Spleen (tissue), 7 donors: Measurements from ENCODE around the gene FAM83F.

Experiments
- POLR2A ChIP-seq, 3 donors: fragments of 450-650 bp; IDR thresholded peaks; one replicate each; pipeline ENCODE4 v1.5.1; 2017; ENCODE audit warnings: antibody characterized with exemption in 3 of 3, mild to moderate bottlenecking in 1 of 3
- POLR2AphosphoS5 ChIP-seq, 3 donors: sonication (generic); formaldehyde crosslinking; IDR thresholded peaks; one replicate each; pipeline ENCODE4 v1.5.1; 2017; ENCODE audit warnings: antibody characterized with exemption in 3 of 3
- TF ChIP-seq, protein P1 (sequence below), 11 experiments: fragments of 200-600 bp in 7 of 11; fragments of 450-650 bp in 4 of 11; sonication (generic) in 4 of 11; IDR thresholded peaks in 8 of 11; conservative IDR thresholded peaks in 3 of 11; 1 replicate in 7 of 11; 2 replicates in 4 of 11; pipeline versions ENCODE4 v1.4.0 to v1.8.0; 2016 to 2021; ENCODE audit warnings: antibody characterized with exemption in 11 of 11, inconsistent platforms in 4 of 11, mild to moderate bottlenecking in 1 of 11
- donor health status: DM: no; HTN: no; CAD: no; lungs with moderate emphysema.
- donor health status: DM: no; HTN: no; CAD: no.
- donor health status: DM: no; HTN: no; CAD: no.

- TF ChIP-seq, protein P1, sequence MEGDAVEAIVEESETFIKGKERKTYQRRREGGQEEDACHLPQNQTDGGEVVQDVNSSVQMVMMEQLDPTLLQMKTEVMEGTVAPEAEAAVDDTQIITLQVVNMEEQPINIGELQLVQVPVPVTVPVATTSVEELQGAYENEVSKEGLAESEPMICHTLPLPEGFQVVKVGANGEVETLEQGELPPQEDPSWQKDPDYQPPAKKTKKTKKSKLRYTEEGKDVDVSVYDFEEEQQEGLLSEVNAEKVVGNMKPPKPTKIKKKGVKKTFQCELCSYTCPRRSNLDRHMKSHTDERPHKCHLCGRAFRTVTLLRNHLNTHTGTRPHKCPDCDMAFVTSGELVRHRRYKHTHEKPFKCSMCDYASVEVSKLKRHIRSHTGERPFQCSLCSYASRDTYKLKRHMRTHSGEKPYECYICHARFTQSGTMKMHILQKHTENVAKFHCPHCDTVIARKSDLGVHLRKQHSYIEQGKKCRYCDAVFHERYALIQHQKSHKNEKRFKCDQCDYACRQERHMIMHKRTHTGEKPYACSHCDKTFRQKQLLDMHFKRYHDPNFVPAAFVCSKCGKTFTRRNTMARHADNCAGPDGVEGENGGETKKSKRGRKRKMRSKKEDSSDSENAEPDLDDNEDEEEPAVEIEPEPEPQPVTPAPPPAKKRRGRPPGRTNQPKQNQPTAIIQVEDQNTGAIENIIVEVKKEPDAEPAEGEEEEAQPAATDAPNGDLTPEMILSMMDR (IDR thresholded peaks at IDR 0.05 in 8 of 11, conservative IDR thresholded peaks at IDR 0.05 in 3 of 11) = no peak
- TF ChIP-seq POLR2AphosphoS5 (IDR thresholded peaks at IDR 0.05) (no peak), POLR2A (IDR thresholded peaks at IDR 0.05) (no peak)
Measured at GRCh38 chr22:40028098-40028425, 33.3 kb downstream of the FAM83F start.
